Smooth muscle cell (in vitro differentiated cells): Measurements from ENCODE around the gene LYPD6B. TPM values are rescaled to one million over a fixed set of nuclear protein-coding genes. Genes with fewer than 3 reads are reported as not detected.
A peak's percentile ranks its signal among the peaks of the same experiment; 100 is the strongest.

ENCODE experiments used
- DNase-seq: peaks from one replicate; lab custom pipeline; 2025; ENCODE audit not compliant: unreplicated experiment; lab: John Stamatoyannopoulos, UW
- H2AFZ ChIP-seq: fragments of 200-600 bp; sonication (generic); 2 replicates; pipeline ENCODE4 v1.6.0; 2016; ENCODE audit warnings: antibody characterized with exemption, low read depth, mild to moderate bottlenecking
- H3F3A ChIP-seq: fragments of 200-600 bp; sonication (generic); 2 replicates; pipeline ENCODE4 v1.6.0; 2017; ENCODE audit warnings: antibody characterized with exemption, low read depth
- H3K27ac ChIP-seq: fragments of 200-600 bp; sonication (generic); 2 replicates; pipeline ENCODE4 v1.5.1; 2016; ENCODE audit warnings: low read depth, mild to moderate bottlenecking
- H3K27me3 ChIP-seq: fragments of 200-600 bp; sonication (generic); 2 replicates; pipeline ENCODE4 v1.6.1; 2016; ENCODE audit warnings: low read depth, mild to moderate bottlenecking
- H3K36me3 ChIP-seq: fragments of 200-600 bp; sonication (generic); 2 replicates; pipeline ENCODE4 v1.5.1; 2016; ENCODE audit warnings: low read depth
- H3K4me1 ChIP-seq: fragments of 200-600 bp; sonication (generic); 2 replicates; pipeline ENCODE4 v1.5.1; 2016; ENCODE audit warnings: low read depth
- H3K4me2 ChIP-seq: fragments of 200-600 bp; sonication (generic); 2 replicates; pipeline ENCODE4 v1.6.0; 2016; ENCODE audit warnings: mild to moderate bottlenecking
- H3K4me3 ChIP-seq: fragments of 200-600 bp; sonication (generic); 2 replicates; pipeline ENCODE4 v1.5.1; 2016; ENCODE audit warnings: mild to moderate bottlenecking
- H3K79me2 ChIP-seq: fragments of 200-600 bp; sonication (generic); 2 replicates; pipeline ENCODE4 v1.6.0; 2016; ENCODE audit warnings: low read depth, mild to moderate bottlenecking
- H3K9ac ChIP-seq: fragments of 200-600 bp; sonication (generic); 2 replicates; pipeline ENCODE4 v1.6.0; 2016; ENCODE audit warnings: low read depth
- H3K9me3 ChIP-seq: fragments of 200-600 bp; sonication (generic); replicated peaks from 2 replicates; pipeline ENCODE4 v1.5.1; 2016; ENCODE audit warnings: low read depth
- H4K20me1 ChIP-seq: fragments of 200-600 bp; sonication (generic); 2 replicates; pipeline ENCODE4 v1.6.0; 2016; ENCODE audit warnings: low read depth
- WGBS: methylation state at CpG from one replicate; pipeline ENCODE4 v1.1.7; 2016; ENCODE audit warnings: low lambda C conversion rate; 5-methylcytosine and 5-hydroxymethylcytosine counted together
- polyA plus RNA-seq: library from polyadenylated mRNA; unstranded; fragments of >200 nt; fragmentation: Nextera tagmentation; extraction: Ambion mirVana; gene quantifications from 2 replicates; pipeline ENCODE4 v1.2.1, GENCODE V29; 2016
- total RNA-seq: library from RNA; depleted of rRNA; stranded (reverse); fragments of >200 nt; gene quantifications from 2 replicates; pipeline ENCODE4 v1.2.3, GENCODE V29; 2014
- TF ChIP-seq, protein P1 (sequence below): fragments of 200-600 bp; sonication (generic); IDR thresholded peaks from 2 replicates; pipeline ENCODE4 v1.5.1; 2017; ENCODE audit warnings: borderline replicate concordance, mild to moderate bottlenecking, antibody characterized with exemption; ENCODE audit not compliant: insufficient read depth, poor library complexity, severe bottlenecking

LYPD6B gene
- total and polyA plus RNA-seq, 2 experiments from 2014 or later: 4.9 to 10.6 TPM

DNA sequence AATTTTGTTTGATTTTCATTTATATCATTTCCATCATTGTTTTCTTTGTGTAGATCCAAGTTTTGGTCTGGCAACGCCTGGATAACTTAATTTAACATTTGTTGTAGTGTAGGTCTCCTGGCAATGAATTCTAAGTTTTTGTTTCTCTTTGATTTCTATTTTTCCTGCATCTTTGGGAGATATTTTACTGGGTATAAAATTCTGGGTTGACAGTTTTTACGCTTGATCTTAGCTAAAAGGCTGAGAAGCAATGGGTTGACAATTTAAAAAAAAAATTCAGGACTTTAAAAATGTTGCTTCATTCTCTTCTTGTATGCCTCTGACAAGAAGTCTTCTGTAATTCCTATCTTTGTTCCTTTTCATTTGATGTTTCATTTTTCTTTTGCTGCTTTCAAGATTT is 8.6 kb downstream of the LYPD6B start:
- WGBS: 89% methylated on average over 2 of the region's 2 CpGs
- H3K4me1 ChIP-seq: no peaks in the 10 kb centered on the region
- no peak overlapping the region for H3K27ac ChIP-seq
- H3K9me3 ChIP-seq: peaks cover 10% of the 10 kb centered on the region
- no peaks in the 10 kb centered on the region for H3K36me3 ChIP-seq
- H4K20me1 ChIP-seq: no peaks in the 10 kb centered on the region
- H3K4me3 ChIP-seq: no peak overlapping the region
- H3K79me2 ChIP-seq: peaks cover 35% of the 10 kb centered on the region
- no peaks in the 10 kb centered on the region for H3F3A ChIP-seq
- H2AFZ ChIP-seq: no peak overlapping the region
- no peak overlapping the region for H3K9ac ChIP-seq
- TF ChIP-seq, protein P1, sequence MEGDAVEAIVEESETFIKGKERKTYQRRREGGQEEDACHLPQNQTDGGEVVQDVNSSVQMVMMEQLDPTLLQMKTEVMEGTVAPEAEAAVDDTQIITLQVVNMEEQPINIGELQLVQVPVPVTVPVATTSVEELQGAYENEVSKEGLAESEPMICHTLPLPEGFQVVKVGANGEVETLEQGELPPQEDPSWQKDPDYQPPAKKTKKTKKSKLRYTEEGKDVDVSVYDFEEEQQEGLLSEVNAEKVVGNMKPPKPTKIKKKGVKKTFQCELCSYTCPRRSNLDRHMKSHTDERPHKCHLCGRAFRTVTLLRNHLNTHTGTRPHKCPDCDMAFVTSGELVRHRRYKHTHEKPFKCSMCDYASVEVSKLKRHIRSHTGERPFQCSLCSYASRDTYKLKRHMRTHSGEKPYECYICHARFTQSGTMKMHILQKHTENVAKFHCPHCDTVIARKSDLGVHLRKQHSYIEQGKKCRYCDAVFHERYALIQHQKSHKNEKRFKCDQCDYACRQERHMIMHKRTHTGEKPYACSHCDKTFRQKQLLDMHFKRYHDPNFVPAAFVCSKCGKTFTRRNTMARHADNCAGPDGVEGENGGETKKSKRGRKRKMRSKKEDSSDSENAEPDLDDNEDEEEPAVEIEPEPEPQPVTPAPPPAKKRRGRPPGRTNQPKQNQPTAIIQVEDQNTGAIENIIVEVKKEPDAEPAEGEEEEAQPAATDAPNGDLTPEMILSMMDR: no peak
- no peaks in the 10 kb centered on the region for H3K27me3 ChIP-seq
- no peak for DNase-seq
- no peak overlapping the region for H3K4me2 ChIP-seq

GRCh38 chr2:149049142-149049541 is 10.6 kb downstream of the LYPD6B start:
- TF ChIP-seq, protein P1: no peak
- H3K4me2 ChIP-seq: no peak overlapping the region
- H3K4me3 ChIP-seq: no peak overlapping the region
- H3F3A ChIP-seq: no peaks in the 10 kb centered on the region
- WGBS: 79% methylated on average over 2 of the region's 2 CpGs
- no peak overlapping the region for H2AFZ ChIP-seq
- H3K36me3 ChIP-seq: no peaks in the 10 kb centered on the region
- no peaks in the 10 kb centered on the region for H3K4me1 ChIP-seq
- no peak for DNase-seq
- H3K9me3 ChIP-seq: peaks cover 10% of the 10 kb centered on the region
- H4K20me1 ChIP-seq: no peaks in the 10 kb centered on the region
- H3K27ac ChIP-seq: peak overlapping the region; percentile 17
- no peak overlapping the region for H3K9ac ChIP-seq
- peaks cover 27% of the 10 kb centered on the region for H3K79me2 ChIP-seq
- H3K27me3 ChIP-seq: no peaks in the 10 kb centered on the region

- Histone ChIP-seq H2AFZ (no peak overlapping the region), H4K20me1 (no peaks in the 10 kb centered on the region), H3K4me1 (no peaks in the 10 kb centered on the region), H3K4me3 (no peak overlapping the region), H3K79me2 (peaks cover 18% of the 10 kb centered on the region), H3K9me3 (peaks cover 7% of the 10 kb centered on the region), H3K9ac (no peak overlapping the region), H3K4me2 (no peak overlapping the region), H3K36me3 (no peaks in the 10 kb centered on the region), H3F3A (no peaks in the 10 kb centered on the region), H3K27ac (peak overlapping the region; percentile 17), H3K27me3 (peaks cover under 1% of the 10 kb centered on the region)
- DNase-seq: no peak
- TF ChIP-seq, protein P1: no peak
- WGBS: 80% methylated on average over 6 of the region's 6 CpGs
Observed at GRCh38 chr2:149050188-149050587, 11.7 kb downstream of the LYPD6B start.

DNA sequence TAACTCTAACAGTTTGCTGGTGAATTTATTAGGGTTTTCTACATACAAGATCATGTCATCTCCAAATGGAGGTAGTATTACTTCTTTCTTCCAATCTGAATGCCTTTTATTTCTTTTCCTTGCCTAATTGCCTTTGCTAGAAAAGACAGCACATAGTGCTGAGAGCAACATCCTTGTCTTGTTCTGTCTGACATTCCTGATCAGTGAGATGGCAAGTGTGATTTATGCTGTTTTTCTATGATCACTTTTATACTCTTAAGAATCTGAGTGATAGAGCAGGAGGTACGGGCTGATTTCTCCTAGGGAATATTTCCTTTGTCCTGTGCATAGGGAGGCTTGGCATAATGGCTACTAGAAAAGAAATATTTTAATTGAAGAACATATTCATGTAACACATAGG is 17.3 kb downstream of the LYPD6B start:
- Histone ChIP-seq H3K4me1 (no peaks in the 10 kb centered on the region), H3K36me3 (no peaks in the 10 kb centered on the region), H4K20me1 (no peaks in the 10 kb centered on the region), H3K9ac (no peak overlapping the region), H2AFZ (no peak overlapping the region), H3K4me3 (no peak overlapping the region), H3K27me3 (peaks cover 5% of the 10 kb centered on the region), H3K4me2 (no peak overlapping the region), H3K79me2 (no peaks in the 10 kb centered on the region), H3F3A (no peaks in the 10 kb centered on the region), H3K9me3 (no peaks in the 10 kb centered on the region), H3K27ac (no peak overlapping the region)
- DNase-seq: no peak
- 74% methylated on average over 1 of the region's 1 CpG for WGBS
- TF ChIP-seq, protein P1: no peak
